Progenitor cell of endocrine pancreas (in vitro differentiated cells): ENCODE results near the gene PGS1. TPM values are rescaled to one million over a fixed set of nuclear protein-coding genes. Genes with fewer than 3 reads are reported as not detected.

Experiments
- DNase-seq: peaks from one replicate; pipeline ENCODE4 v3.0.0; 2021; ENCODE audit warnings: low spot score; ENCODE audit not compliant: unreplicated experiment
- H3K27ac Mint-ChIP-seq: 2 replicates; pipeline ENCODE4 v1.8.0; 2021; ENCODE audit warnings: mild to moderate bottlenecking, moderate library complexity, mixed read lengths
- H3K27me3 Mint-ChIP-seq: 2 replicates; pipeline ENCODE4 v1.8.0; 2021; ENCODE audit warnings: mixed read lengths
- H3K36me3 Mint-ChIP-seq: 2 replicates; pipeline ENCODE4 v1.8.0; 2022; ENCODE audit warnings: mixed read lengths; ENCODE audit not compliant: insufficient read depth
- H3K4me1 Mint-ChIP-seq: 2 replicates; pipeline ENCODE4 v1.8.0; 2021; ENCODE audit warnings: low read depth, mixed read lengths
- H3K4me3 Mint-ChIP-seq: 2 replicates; pipeline ENCODE4 v1.8.0; 2021; ENCODE audit warnings: low read depth, mild to moderate bottlenecking, moderate library complexity, mixed read lengths
- H3K9me3 Mint-ChIP-seq: 2 replicates; pipeline ENCODE4 v1.8.0; 2021; ENCODE audit warnings: low read depth, mixed read lengths
- CTCF ChIP-seq: fragments of 200-600 bp; sonication (generic); IDR thresholded peaks from one replicate; pipeline ENCODE4 v1.5.0; 2021; ENCODE audit warnings: antibody characterized with exemption, mild to moderate bottlenecking; ENCODE audit not compliant: unreplicated experiment
- total RNA-seq: library from RNA; stranded (reverse); gene quantifications from 2 replicates; pipeline ENCODE4 v1.2.1, GENCODE V29; 2021

PGS1 gene
- total RNA-seq, 1 donor from 2014 or later, result 66.1 TPM

GRCh38 chr17:78469443-78469842, 91.0 kb downstream of the PGS1 start:
- H3K9me3 Mint-ChIP-seq, result no peaks in the 10 kb centered on the region
- peaks cover 13% of the 10 kb centered on the region for H3K4me1 Mint-ChIP-seq
- no peaks in the 10 kb centered on the region for H3K27me3 Mint-ChIP-seq
- no peak for TF ChIP-seq CTCF
- no peak for DNase-seq
- H3K27ac Mint-ChIP-seq, result no peak overlapping the region
- no peak overlapping the region for H3K4me3 Mint-ChIP-seq
- H3K36me3 Mint-ChIP-seq, result no peaks in the 10 kb centered on the region

- no peak for TF ChIP-seq CTCF
- Mint-ChIP-seq H3K27ac (no peak overlapping the region), H3K9me3 (no peaks in the 10 kb centered on the region), H3K36me3 (no peaks in the 10 kb centered on the region), H3K4me1 (peaks cover 21% of the 10 kb centered on the region), H3K27me3 (peaks cover 2% of the 10 kb centered on the region), H3K4me3 (no peak overlapping the region)
- DNase-seq, result no peak
Observed at GRCh38 chr17:78471635-78472034, 93.2 kb downstream of the PGS1 start.

GRCh38 chr17:78472035-78472905, 93.8 kb downstream of the PGS1 start:
- Mint-ChIP-seq H3K4me1 (peaks cover 23% of the 10 kb centered on the region), H3K27me3 (peaks cover 2% of the 10 kb centered on the region), H3K9me3 (no peaks in the 10 kb centered on the region), H3K36me3 (no peaks in the 10 kb centered on the region), H3K27ac (no peak overlapping the region), H3K4me3 (no peak overlapping the region)
- DNase-seq, result no peak
- TF ChIP-seq CTCF, result no peak

- Mint-ChIP-seq H3K4me3 (no peak overlapping the region), H3K4me1 (peaks cover 23% of the 10 kb centered on the region), H3K27ac (peak overlapping the region; percentile 25), H3K36me3 (no peaks in the 10 kb centered on the region), H3K9me3 (no peaks in the 10 kb centered on the region), H3K27me3 (peaks cover 2% of the 10 kb centered on the region)
- no peak for TF ChIP-seq CTCF
- DNase-seq, result no peak
Observed at GRCh38 chr17:78473951-78474613, 95.6 kb downstream of the PGS1 start.

Other genes starting within 250 kb of the PGS1 start
- gene TMC6, start 249.9 kb upstream of the PGS1 start, total RNA-seq, result 125 and 134 TPM in 2 replicates
- gene TMC8, start 247.9 kb upstream of the PGS1 start, total RNA-seq, result 0.12 and 0.58 TPM in 2 replicates
- not detected in 2 replicates for gene C17orf99, start 232.3 kb upstream of the PGS1 start, total RNA-seq
- 50.5 and 51.5 TPM in 2 replicates for gene SYNGR2, start 210.1 kb upstream of the PGS1 start, total RNA-seq
- gene TK1, start 191.6 kb upstream of the PGS1 start, total RNA-seq, result 27.9 and 29.1 TPM in 2 replicates
- 26.5 and 27.9 TPM in 2 replicates for gene AFMID, start 191.3 kb upstream of the PGS1 start, total RNA-seq
- gene BIRC5, start 164.4 kb upstream of the PGS1 start, total RNA-seq, result 28.9 and 30.0 TPM in 2 replicates
- not detected in 2 replicates for gene TMEM235, start 147.0 kb upstream of the PGS1 start, total RNA-seq
- 5.4 and 5.8 TPM in 2 replicates for gene SOCS3, start 18.6 kb upstream of the PGS1 start, total RNA-seq
- gene DNAH17, start 198.7 kb downstream of the PGS1 start, total RNA-seq, result 0.16 TPM in 1 of 2 replicates, not detected in the other